Stimulated activated naive CD8-positive, alpha-beta T cell treated with anti-CD3 and anti-CD28 coated beads, Interleukin-15, Interleukin-2, amounts not matched to agents 100 ng/mL and 50 ng/mL, for 24 hours (primary cell): ENCODE data around the gene ACSL3.
"Not testable (repeated sequence)": the region's sequence is repeated elsewhere in the genome, so short reads cannot be mapped to it uniquely, and the experiment has no call there.

Experiments
- H3K27ac Mint-ChIP-seq: one replicate; pipeline ENCODE4 v1.8.0; 2021; ENCODE audit warnings: mild to moderate bottlenecking, mixed read lengths
- H3K27me3 Mint-ChIP-seq: one replicate; pipeline ENCODE4 v1.8.0; 2021; ENCODE audit warnings: mixed read lengths
- H3K36me3 Mint-ChIP-seq: one replicate; pipeline ENCODE4 v1.8.0; 2021; ENCODE audit warnings: low read depth, mixed read lengths
- H3K4me1 Mint-ChIP-seq: one replicate; pipeline ENCODE4 v1.8.0; 2021; ENCODE audit warnings: low read depth, mixed read lengths
- H3K4me3 Mint-ChIP-seq: one replicate; pipeline ENCODE4 v1.8.0; 2021; ENCODE audit warnings: mild to moderate bottlenecking, mixed read lengths
- H3K9me3 Mint-ChIP-seq: one replicate; pipeline ENCODE4 v1.8.0; 2021; ENCODE audit warnings: mixed read lengths

ACSL3 gene

GRCh38 chr2:222842491-222843174 is 18.2 kb upstream of the ACSL3 start:
- Mint-ChIP-seq H3K36me3 (no peaks in the 10 kb centered on the region), H3K27ac (no peak overlapping the region), H3K4me3 (no peak overlapping the region), H3K27me3 (peaks cover 7% of the 10 kb centered on the region), H3K4me1 (peaks cover 11% of the 10 kb centered on the region), H3K9me3 (no peaks in the 10 kb centered on the region)

- Mint-ChIP-seq H3K4me1 (peaks cover 11% of the 10 kb centered on the region), H3K4me3 (no peak overlapping the region), H3K27ac (no peak overlapping the region), H3K27me3 (peaks cover 4% of the 10 kb centered on the region), H3K9me3 (no peaks in the 10 kb centered on the region), H3K36me3 (no peaks in the 10 kb centered on the region)
Observed at GRCh38 chr2:222844323-222844722, 16.5 kb upstream of the ACSL3 start.

- not testable (repeated sequence) for H3K4me1 Mint-ChIP-seq, H3K9me3 Mint-ChIP-seq, H3K27ac Mint-ChIP-seq, H3K27me3 Mint-ChIP-seq, H3K4me3 Mint-ChIP-seq, H3K36me3 Mint-ChIP-seq
Observed at GRCh38 chr2:222845314-222845713, 15.5 kb upstream of the ACSL3 start.

GRCh38 chr2:222846003-222846402 is 14.8 kb upstream of the ACSL3 start:
- H3K4me1 Mint-ChIP-seq, result peaks cover 2% of the 10 kb centered on the region
- no peak overlapping the region for H3K4me3 Mint-ChIP-seq
- no peaks in the 10 kb centered on the region for H3K36me3 Mint-ChIP-seq
- H3K27ac Mint-ChIP-seq, result no peak overlapping the region
- no peaks in the 10 kb centered on the region for H3K9me3 Mint-ChIP-seq
- H3K27me3 Mint-ChIP-seq, result peaks cover 8% of the 10 kb centered on the region

GRCh38 chr2:222848031-222848430 is 12.8 kb upstream of the ACSL3 start:
- not testable (repeated sequence) for H3K4me1 Mint-ChIP-seq

GRCh38 chr2:222848862-222849261 is 12.0 kb upstream of the ACSL3 start:
- H3K4me1 Mint-ChIP-seq, result peaks cover 2% of the 10 kb centered on the region
- no peak overlapping the region for H3K27ac Mint-ChIP-seq
- no peak overlapping the region for H3K4me3 Mint-ChIP-seq
- H3K9me3 Mint-ChIP-seq, result no peaks in the 10 kb centered on the region
- peaks cover 8% of the 10 kb centered on the region for H3K27me3 Mint-ChIP-seq
- H3K36me3 Mint-ChIP-seq, result no peaks in the 10 kb centered on the region

More at GRCh38 chr2:222848031-222848430, 12.8 kb upstream of the ACSL3 start:
- H3K9me3 Mint-ChIP-seq, H3K27me3 Mint-ChIP-seq, H3K27ac Mint-ChIP-seq, H3K36me3 Mint-ChIP-seq, H3K4me3 Mint-ChIP-seq: not testable (repeated sequence)

- Mint-ChIP-seq H3K27me3 (peaks cover 4% of the 10 kb centered on the region), H3K9me3 (no peaks in the 10 kb centered on the region), H3K4me1 (no peaks in the 10 kb centered on the region), H3K27ac (no peak overlapping the region), H3K4me3 (no peak overlapping the region), H3K36me3 (no peaks in the 10 kb centered on the region)
Observed at GRCh38 chr2:222851956-222852617, 8.7 kb upstream of the ACSL3 start.

- peaks cover 1% of the 10 kb centered on the region for H3K27me3 Mint-ChIP-seq
- no peaks in the 10 kb centered on the region for H3K4me1 Mint-ChIP-seq
- H3K36me3 Mint-ChIP-seq, result no peaks in the 10 kb centered on the region
- H3K9me3 Mint-ChIP-seq, result no peaks in the 10 kb centered on the region
- H3K27ac Mint-ChIP-seq, result no peak overlapping the region
- H3K4me3 Mint-ChIP-seq, result no peak overlapping the region
Observed at GRCh38 chr2:222854773-222855700, 5.8 kb upstream of the ACSL3 start.

GRCh38 chr2:222859786-222860612 is 837 bp upstream of the ACSL3 start:
- H3K9me3 Mint-ChIP-seq, result no peaks in the 10 kb centered on the region
- no peaks in the 10 kb centered on the region for H3K4me1 Mint-ChIP-seq
- no peaks in the 10 kb centered on the region for H3K36me3 Mint-ChIP-seq
- H3K27me3 Mint-ChIP-seq, result no peaks in the 10 kb centered on the region
- no peak overlapping the region for H3K27ac Mint-ChIP-seq
- peak overlapping the region; percentile 74 for H3K4me3 Mint-ChIP-seq

GRCh38 chr2:222861411-222862105 is 722 bp downstream of the ACSL3 start:
- Mint-ChIP-seq H3K27ac (peak overlapping the region; percentile 94), H3K9me3 (no peaks in the 10 kb centered on the region), H3K4me3 (no peak overlapping the region), H3K36me3 (no peaks in the 10 kb centered on the region), H3K27me3 (no peaks in the 10 kb centered on the region), H3K4me1 (no peaks in the 10 kb centered on the region)

- H3K27me3 Mint-ChIP-seq, result no peaks in the 10 kb centered on the region
- no peaks in the 10 kb centered on the region for H3K9me3 Mint-ChIP-seq
- H3K27ac Mint-ChIP-seq, result peak overlapping the region; percentile 94
- no peaks in the 10 kb centered on the region for H3K36me3 Mint-ChIP-seq
- H3K4me3 Mint-ChIP-seq, result no peak overlapping the region
- H3K4me1 Mint-ChIP-seq, result peaks cover 4% of the 10 kb centered on the region
Observed at GRCh38 chr2:222862106-222862908, 1.5 kb downstream of the ACSL3 start.

- Mint-ChIP-seq H3K4me3 (no peak overlapping the region), H3K4me1 (peaks cover 8% of the 10 kb centered on the region), H3K27ac (no peak overlapping the region), H3K27me3 (no peaks in the 10 kb centered on the region), H3K9me3 (no peaks in the 10 kb centered on the region), H3K36me3 (no peaks in the 10 kb centered on the region)
Observed at GRCh38 chr2:222862909-222863544, 2.2 kb downstream of the ACSL3 start.

GRCh38 chr2:222864296-222864695 is 3.5 kb downstream of the ACSL3 start:
- no peak overlapping the region for H3K27ac Mint-ChIP-seq
- H3K4me3 Mint-ChIP-seq, result no peak overlapping the region
- H3K4me1 Mint-ChIP-seq, result peaks cover 8% of the 10 kb centered on the region
- H3K27me3 Mint-ChIP-seq, result no peaks in the 10 kb centered on the region
- H3K9me3 Mint-ChIP-seq, result no peaks in the 10 kb centered on the region
- no peaks in the 10 kb centered on the region for H3K36me3 Mint-ChIP-seq
